VCaP (cell line): Measurements from ENCODE around the gene NPC1.

Experiments used
- H3K27ac ChIP-seq: fragments of 450-650 bp; 2 replicates; pipeline ENCODE4 v1.5.1; 2017
- CTCF ChIP-seq: fragments of 450-650 bp; conservative IDR thresholded peaks from 2 replicates; pipeline ENCODE4 v1.5.1; 2017; ENCODE audit warnings: mild to moderate bottlenecking, moderate library complexity

NPC1 gene

GRCh38 chr18:23539296-23539695, 47.0 kb downstream of the NPC1 start:
- no peak for TF ChIP-seq CTCF
- no peak overlapping the region for H3K27ac ChIP-seq

- TF ChIP-seq CTCF, result no peak
- no peak overlapping the region for H3K27ac ChIP-seq
Measured at GRCh38 chr18:23538870-23539269, 47.4 kb downstream of the NPC1 start.

- no peak for TF ChIP-seq CTCF
- no peak overlapping the region for H3K27ac ChIP-seq
Measured at GRCh38 chr18:23538001-23538400, 48.3 kb downstream of the NPC1 start.

GRCh38 chr18:23537274-23537673, 49.0 kb downstream of the NPC1 start:
- TF ChIP-seq CTCF, result no peak

GRCh38 chr18:23536204-23536603, 50.1 kb downstream of the NPC1 start:
- TF ChIP-seq CTCF, result no peak
- H3K27ac ChIP-seq, result no peak overlapping the region

More at GRCh38 chr18:23537274-23537673, 49.0 kb downstream of the NPC1 start:
- no peak overlapping the region for H3K27ac ChIP-seq

- no peak for TF ChIP-seq CTCF
- no peak overlapping the region for H3K27ac ChIP-seq
Measured at GRCh38 chr18:23534276-23534675, 52.0 kb downstream of the NPC1 start.

GRCh38 chr18:23532848-23533247, 53.5 kb downstream of the NPC1 start:
- TF ChIP-seq CTCF, result no peak
- no peak overlapping the region for H3K27ac ChIP-seq

- TF ChIP-seq CTCF, result no peak
- no peak overlapping the region for H3K27ac ChIP-seq
Measured at GRCh38 chr18:23531912-23532311, 54.4 kb downstream of the NPC1 start.
